ENCODE results near the gene TOP1.

The TOP1 gene

DNA sequence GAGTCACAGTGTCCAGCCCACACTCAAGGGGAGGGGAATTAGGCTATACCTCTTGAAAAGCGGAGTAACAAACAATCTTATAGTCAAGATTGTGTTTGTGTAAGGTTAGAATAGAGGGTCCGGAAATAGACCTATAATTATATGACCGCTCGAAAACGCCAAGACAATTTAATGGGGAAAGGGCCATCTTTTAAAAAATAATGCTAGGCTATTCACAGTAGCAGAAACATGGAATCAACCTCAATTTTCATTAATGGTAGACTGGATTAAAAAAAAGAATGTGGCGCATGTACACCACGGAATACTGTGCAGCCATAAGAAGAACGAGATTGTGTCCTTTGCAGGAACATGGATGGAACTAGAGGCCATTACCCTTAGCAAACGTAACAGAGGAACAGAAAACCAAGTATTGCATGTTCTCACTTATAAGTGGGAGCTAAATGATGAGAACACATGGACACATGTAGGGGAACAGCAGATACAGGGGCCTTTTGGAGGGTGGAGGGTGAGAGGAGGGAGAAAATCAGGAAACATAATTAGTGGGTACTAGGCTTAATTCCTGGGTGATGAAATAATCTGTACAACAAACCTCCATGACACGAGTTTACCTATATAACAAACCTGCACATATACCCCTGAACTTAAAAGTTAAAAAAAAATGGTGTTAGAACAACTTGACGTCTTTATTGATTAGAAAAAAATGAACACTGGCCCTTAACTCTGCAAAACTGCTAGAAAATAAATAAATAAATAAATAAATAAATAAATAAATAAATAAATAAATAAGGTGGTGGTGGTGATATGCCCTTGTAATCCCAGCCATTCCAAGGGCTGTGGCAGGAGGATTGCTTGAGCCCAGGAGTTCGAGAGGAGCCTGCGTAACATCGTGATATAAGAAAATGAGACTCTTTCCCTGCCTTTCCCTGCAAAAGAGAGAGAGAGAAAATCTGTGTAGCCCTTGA is 30.3 kb downstream of the TOP1 start:
- no peak for DNase-seq (ENCODE audit: low read depth)

DNA sequence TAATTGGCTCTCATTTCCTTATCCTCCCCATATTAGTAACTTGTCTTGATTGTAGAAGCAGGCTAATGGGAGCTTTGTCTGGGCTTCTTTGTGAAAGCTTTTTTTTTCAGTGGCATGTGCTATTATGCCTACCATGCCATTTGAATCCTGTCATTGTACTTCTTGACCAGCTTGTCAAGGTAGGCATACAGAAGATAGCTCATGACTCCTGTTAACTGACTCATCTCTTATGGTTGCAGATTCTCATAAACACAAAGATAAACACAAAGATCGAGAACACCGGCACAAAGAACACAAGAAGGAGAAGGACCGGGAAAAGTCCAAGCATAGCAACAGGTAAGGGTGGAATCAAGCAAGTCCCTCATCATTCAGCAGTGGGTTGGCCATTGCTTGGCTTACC is 32.5 kb downstream of the TOP1 start:
- no peak for DNase-seq (ENCODE audit: low read depth)

DNA sequence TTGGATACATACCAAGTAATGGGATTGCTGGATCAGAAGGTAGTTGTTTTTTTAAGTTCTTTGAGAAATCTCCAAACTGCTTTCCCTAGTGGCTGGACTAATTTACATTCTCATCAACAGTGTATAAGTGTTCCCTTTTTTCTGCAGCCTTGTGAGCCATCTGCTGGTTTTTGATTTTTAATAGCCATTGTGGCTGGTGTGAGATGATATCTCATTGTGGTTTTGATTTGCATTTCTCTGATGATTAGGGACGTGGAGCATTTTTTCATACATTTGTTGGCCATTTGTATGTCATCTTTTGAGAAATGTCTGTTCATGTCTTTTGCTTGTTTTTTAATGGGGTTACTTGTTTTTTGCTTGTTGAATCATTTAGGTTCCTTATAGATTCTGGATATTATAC is 34.8 kb downstream of the TOP1 start:
- no peak for DNase-seq (ENCODE audit: low read depth)

DNA sequence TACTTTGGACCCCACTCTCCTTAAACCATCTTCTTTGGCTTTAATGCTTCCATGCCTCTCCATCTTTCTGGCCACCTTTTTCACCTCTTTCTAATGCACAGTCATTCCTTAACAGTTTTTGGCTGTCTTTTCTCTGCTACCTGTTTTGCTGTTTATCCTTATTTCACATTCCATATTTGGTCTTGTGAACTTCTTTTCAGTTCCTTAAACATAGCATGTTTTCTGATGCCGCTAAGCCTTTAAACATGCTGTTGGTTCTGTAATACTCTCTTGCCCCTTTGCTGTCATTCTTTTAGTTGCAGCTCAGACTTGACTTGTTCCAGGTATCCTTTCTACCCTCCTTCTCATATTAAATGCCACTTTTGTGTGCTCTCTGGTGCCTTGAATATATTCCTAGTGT is 35.8 kb downstream of the TOP1 start:
- no peak for DNase-seq (ENCODE audit: low read depth)

DNA sequence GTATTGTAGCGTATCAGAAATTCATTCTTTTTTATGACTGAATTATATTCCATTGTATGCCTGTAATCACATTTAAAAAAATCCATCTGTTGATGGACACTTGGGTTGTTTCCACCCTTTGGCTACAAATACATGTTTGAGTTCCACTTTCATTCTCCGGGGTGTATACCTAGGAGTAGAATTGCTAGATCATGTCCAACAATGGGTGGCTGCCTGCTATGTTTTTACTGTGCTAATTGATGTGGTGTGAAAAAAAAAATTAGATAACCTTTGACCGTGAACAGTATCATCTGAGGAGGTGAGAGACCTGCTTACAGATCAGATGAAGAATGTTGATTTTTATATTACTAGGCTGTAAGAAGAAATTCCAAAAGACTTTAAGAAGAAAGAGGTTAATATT is 37.1 kb downstream of the TOP1 start:
- no peak for DNase-seq (ENCODE audit: low read depth)

DNA sequence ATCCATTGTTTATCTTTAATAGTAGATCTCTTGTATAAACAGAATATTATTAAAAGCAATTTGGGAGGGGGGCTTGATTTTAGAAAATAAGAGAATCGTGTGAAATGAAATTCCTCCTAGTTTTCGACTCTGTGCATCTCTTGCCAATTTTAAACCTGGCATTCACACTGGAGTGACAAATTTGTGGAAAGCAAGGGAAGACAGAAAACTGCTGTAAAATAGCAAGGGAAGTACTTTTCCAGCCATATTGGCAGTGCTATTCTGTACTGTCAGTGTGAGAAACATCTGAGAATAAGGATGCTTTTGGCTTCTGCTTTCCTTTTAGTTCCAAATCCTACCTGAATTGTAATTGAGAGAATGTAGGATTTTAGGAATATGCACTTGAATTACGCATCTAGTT is 40.2 kb downstream of the TOP1 start:
- no peak for DNase-seq (ENCODE audit: low read depth)

DNA sequence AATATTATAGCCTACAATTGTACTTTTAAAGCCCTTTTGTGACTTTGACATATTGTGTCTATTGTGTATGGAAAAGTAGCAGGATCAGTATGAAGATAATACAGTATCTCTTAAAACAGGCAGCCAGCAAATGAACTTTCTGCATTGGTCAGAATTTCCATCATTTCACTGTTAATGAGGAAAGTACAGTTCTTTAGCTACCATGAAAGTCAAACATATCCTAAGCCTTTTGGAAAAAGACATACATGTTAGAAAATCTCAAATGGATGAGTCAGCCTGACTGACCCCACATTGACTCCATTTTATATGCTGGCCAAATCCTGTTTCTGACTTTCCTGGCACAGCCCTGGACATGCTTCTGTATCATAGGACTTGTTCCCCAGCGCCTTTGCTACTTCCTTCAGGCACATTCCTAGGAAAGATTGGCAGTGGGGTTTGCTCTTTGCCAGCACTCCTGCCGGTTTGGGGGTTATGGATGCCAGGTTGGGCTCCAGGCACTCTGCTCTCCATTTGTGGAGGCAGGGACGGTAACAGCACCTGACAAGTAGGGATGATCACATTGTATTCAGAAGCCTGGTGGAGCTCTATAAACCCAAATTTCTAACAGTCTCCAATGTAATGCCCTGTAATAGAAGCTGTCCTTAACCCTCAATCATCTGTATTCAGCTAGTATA is 43.7 kb downstream of the TOP1 start:
- DNase-seq (ENCODE audit: low read depth) = no peak

DNA sequence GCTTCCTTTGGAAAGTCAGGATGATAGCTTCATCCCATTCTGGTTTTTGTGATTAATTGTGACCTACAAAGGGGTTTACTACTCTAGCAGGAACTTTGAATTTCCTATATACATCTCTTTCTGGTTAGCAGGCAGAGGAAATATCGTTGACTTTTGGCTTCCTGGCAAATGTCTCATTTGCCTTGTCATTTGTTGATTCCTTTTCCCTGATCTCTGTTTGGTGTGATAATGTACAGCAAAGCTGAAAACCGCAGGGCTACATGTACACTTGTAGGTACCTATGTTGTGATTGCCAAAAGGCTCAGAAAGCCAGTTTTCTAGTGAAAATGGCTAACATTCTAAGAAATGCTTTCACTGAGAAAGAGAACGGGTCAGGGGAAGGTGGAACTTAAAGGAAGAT is 44.3 kb downstream of the TOP1 start:
- DNase-seq (ENCODE audit: low read depth) = no peak

DNA sequence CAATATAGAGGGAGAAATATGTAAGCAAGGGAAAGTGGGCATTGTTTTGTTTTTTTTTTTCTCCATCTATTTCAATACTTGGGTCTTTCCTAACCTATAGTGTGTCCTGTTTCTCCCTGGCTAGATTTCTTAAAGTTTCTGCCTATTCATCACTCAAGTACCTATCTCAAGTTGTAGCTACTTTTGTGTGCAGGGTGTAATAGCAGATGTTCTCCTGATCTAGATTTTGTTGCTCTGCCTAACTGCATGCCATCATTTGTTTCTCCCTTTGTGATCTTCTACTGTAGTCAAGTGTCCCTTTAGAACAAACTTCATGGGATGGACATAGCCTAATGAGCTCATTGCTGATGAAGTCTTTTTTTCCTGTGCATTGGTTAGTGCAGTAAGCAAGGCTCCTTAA is 45.8 kb downstream of the TOP1 start:
- DNase-seq (ENCODE audit: low read depth) = no peak

DNA sequence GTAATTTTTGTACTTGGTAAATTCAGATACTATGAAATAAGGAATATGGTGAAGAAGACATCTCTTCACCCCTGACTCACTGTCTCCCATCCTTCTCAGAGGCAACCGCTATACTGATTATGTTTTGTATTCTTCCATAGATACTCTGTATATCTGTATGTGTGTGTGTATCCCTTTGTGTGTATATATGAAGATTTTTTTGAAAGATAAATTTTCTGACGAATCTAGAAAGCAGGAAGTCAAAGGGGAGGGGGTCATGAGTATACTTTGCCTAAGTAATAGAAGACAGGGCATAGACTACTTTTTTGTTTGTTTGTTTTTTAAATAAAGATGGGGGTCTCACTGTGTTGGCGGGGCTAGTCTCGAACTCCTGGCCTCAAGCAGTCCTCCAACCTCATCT is 48.2 kb downstream of the TOP1 start:
- DNase-seq (ENCODE audit: low read depth) = no peak

DNA sequence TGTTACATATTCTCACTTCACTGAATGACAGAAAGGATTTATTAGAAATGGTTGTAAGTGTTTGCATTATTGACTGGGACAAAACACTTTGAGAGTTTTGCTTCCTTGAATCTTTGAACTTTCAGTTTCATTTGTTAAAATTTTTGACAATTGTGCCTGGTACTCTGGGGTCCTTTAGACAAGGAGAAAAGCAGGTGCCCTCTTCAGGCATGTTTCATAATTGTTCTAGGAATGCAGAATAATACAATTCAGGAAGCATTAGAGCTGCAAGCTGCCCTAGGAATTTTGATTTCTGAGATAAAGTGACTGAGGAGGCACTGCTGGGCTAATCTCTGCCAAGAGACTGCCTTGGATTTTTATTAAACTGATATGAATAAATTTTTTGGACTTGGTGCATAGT is 49.7 kb downstream of the TOP1 start:
- no peak for DNase-seq (ENCODE audit: low read depth)

DNA sequence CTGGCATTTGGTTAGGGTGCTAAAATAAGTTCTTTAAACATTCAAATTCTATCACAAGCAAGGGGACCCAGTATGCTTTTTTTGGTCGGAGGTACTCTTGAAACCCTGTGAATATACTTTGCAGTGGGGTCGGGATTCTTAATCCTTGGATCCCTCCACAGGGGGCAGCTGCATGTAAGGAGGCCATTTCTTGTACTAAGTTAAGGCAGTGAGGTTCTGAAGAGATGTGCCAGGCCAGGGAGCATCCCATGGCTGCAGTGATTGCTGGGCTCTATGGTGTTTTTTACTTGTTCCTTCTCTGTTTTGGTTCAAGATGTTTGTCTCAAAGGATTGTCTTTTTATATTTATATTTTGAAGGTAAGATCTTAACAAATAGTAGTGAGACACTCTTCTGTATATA is 50.4 kb downstream of the TOP1 start:
- DNase-seq (ENCODE audit: low read depth) = no peak

DNA sequence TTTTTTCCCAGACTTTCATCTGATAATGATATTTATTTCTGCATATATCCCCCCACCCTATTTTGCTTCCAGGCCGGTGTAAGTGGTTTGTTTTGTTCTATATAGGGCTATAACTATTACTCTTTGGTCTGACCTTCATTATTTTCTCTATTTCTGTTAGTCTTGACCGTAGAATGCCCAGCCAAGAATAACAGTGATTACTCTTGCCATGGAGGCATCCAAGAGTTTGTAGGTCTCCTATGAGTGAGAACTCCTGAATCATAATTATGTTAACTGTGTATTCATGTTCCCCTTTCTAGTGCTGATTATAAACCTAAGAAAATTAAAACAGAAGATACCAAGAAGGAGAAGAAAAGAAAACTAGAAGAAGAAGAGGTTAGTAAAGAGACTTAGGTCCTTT is 52.2 kb downstream of the TOP1 start:
- no peak for DNase-seq (ENCODE audit: low read depth)

DNA sequence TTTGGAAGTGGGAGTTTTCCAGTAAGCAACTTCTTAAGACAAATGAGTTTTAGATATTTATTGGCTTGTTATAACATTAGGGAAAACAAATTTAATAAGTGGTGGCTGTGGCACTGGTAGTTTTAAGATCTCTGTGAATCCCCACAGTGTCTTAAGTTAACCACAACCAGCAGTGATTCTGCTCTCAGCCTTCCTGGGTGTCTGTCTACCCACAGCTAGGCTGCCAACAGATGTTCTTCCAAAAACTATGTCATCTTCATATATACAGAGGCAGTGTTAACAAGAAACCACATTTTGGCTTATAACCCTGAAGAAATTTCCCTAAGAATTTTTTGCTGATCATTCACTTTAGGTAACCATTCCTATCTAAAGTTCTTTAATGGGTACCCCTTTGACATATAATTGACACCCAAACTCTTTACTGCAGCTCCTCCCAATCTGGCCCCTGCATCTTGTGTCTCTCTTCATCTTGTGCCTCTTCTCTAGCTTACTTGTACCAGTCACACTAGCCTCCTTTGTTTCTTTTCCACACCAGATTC is 52.7 kb downstream of the TOP1 start:
- DNase-seq (ENCODE audit: low read depth) = no peak

DNA sequence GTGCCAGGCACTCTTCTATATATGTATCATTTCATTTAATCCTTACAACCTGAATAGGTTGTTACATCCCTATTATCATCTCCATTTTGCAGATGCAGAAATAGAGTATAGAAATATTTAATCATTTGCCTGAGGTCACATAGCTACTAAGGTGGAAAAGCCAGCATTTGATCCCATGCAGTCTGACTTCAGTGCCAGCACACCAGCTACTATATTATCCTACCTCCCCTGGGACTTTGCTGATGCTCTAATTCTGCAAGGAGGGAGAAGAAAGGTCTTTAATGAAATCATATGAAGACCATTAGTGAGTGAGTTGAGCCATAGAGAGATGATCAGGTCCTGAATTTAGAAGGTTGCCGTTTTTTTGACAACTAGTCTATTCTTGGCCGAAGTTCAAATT is 53.7 kb downstream of the TOP1 start:
- DNase-seq (ENCODE audit: low read depth) = no peak

DNA sequence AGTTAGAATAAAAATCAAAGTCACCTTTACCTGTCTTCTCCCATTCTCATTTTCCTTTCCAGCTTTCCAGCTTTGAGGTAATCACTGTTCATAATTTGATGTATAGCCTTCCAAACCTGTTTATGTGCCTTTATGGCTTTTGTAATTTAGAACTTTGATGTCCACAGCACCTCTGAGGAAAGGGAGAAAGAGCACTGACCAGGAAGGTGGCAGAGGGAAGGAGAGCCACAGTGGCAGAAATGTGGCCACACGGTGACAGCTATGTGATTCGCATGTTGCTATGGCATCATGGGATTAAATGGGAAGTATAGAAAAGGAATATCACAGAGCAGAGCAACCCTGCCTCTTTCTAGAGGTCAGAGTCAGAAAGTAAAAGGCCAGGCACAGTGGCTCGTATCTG is 57.0 kb downstream of the TOP1 start:
- no peak for DNase-seq (ENCODE audit: low read depth)

DNA sequence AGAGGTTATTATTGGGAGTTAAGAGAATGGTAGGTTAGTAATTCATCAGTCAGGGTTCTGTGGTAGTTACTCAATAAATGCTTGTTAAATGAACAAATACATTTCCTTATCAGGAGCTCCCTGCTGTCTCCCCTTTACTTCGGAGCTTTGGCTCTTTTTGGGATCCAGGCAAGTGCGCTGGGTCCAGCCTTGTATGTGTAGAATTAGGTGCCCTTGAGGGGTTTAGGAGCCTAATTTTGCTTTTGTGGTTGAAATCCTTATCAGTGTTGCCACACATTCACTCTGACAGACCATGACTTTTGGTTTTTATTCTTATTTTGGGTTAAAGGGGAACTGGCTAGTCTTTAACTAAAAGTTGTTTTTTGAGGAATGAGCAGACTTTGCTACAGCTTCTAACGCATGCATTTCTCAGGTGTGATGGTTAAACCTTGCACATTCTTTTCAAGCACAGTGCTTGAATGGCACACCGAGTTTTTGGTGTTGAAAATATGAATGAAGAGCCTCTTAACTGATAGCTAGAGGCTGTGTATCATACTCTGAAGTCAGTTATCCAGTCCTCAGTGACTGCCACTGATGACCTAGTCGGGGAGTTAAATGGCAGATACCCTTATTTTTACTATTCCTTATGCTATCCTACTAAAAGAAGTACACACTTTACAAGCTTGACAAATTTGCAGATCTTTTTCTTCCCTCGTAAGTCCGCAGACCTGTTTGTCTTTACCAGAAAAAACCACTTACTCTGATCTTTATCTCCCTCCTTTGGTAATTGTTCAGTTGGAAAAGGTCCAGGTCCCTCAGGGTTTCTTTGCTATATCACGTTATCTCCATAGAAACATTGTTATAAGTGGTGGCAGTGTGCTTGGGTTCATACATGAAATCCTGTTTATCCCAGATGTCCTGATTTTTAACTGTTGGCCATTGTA is 58.0 kb downstream of the TOP1 start:
- no peak for DNase-seq (ENCODE audit: low read depth)

DNA sequence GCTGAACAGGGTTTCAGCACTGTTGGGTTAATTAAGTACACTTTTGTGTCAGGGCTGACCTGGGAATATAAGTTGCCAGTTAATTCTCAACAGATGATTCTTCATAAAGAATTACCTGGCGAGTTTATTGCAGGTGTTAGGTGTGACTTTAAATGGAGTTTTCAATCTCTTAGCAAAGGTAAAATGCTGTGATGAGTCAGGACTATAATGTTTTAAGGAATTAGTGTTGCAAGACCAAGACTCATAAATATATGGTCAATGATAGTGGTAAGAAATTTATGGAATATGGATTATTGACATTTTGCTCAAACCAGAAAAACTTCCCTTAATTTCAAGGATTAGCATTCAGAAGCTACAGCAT is 58.7 kb downstream of the TOP1 start:
- no peak for DNase-seq (ENCODE audit: low read depth)

DNA sequence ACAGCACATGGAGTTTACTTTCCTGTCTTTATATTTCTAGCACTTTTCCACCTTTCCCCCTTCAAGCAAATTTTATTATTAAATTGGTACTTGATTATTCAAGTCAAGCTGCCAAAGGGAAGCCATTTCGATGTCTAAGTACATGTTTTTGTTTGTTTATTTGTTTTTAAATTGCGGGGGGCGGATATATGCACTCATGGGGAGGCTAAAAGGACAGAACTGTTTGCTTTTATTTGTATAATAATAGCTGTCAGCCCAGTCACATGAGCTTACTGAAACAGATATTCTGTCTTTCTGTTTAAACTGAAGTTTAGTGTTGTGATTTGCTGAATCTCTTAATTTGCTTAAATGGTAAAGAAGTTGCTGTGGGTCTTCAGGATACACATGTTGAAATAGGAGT is 59.2 kb downstream of the TOP1 start:
- no peak for DNase-seq (ENCODE audit: low read depth)

DNA sequence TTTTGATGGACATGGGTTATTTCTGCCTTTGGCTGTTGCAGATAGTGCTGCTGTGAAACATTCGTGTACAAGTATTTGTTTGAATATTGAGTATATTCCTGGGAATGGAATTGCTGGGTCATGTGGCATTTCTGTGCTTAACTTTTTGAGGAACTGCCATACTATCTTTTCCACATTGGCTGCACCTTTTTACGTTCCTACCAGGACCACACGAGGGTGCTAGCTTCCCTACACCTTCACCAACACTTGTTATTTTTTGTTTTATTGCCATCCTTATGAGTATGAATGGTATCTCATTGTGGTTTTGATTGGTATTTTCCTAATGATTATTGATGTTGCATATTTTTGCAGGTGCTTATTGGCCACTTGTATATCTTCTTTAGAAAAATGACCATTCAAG is 60.9 kb downstream of the TOP1 start:
- no peak for DNase-seq (ENCODE audit: low read depth)

DNA sequence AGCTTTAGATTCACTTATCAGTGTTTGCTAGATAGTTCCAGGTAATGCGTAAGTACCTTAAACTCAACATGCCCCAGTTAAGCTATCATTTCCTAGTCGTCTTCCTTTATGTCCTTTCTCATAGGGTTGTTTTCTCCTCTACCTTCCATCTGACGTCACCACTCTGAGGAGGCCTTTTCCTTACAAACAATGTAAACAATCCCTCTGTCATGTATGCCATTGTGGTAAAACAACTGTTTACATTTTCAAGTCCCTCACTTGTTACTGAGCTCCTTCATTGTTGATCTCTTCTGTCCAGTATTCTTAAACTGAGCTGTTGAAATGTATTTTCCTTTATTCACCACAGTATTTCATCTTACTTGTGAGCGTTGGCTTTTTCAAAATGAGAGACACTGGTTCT is 63.3 kb downstream of the TOP1 start:
- no peak for DNase-seq (ENCODE audit: low read depth)

DNA sequence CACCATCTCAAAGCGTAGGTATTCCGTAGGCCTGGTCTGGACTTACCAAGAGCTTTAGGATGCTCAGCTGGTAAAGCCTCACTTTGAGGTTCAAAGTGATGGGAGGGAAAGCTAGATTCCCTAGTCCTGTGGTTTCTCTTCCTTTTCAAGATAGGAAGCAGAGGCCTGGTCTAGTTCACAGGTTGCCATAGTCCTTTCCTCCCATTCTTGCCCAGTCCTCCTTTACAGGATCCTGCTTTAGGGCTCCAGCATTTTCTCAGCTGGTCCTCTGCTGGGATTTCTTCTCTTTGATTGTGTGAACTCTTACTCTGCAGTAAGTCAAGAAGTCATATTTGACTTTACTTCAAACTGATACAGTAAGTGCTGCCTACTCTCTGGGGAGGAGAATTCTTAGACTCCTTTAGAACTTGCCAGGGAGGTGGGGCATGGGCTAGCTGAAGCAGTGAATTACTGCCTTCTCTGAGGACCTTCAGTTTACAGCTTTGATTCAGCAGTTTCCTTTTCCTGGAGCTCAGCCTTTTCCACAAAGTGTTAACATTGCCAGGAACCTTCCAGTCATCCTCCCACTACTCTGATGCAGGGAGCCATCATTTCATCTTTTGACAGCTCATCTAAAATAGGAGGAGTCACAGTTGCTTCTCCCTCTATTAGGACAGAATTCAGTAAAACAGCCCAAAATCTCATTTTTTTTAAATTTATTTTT is 65.9 kb downstream of the TOP1 start:
- DNase-seq (ENCODE audit: low read depth) = no peak
